Measurements from ENCODE around the gene HIPK2. TPM values are rescaled to one million over a fixed set of nuclear protein-coding genes. Genes with fewer than 3 reads are reported as not detected.

HIPK2 gene
- total and polyA plus RNA-seq, 2 experiments from 2014 or later = 7.3 to 16.9 TPM

DNA sequence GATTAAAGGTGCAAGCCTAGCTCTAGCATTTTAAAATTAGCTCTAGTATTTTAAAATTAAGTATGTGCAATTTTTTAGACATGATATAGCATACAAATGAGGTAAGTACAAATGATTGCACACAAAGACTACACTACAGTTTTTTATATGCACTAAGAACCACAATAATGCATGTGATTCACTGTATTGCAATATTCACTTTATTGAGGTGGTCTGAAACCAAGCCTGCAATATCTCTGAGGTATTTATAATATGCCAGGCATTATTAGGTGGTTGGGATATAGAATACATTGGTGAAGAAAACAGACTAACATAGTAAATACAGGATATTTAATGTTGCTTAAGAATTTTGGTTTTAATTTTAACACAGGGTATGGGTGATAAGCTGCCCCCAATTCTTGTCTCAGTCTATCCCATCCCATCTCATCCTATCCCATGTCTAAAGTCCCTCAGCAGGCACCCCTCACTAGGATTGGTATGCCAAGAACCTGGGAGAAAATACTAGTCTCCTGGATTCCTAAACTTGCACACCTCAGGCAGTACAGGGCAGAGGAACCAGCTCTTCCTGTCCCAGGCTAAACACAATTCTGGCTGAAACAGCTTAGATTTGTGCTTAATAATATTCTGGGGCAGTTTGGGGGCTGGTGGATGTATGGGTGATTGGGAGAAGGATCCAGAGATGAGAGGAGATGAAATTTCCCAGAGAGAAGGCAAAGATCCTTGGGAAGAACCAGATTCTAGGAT lies 90.4 kb downstream of the HIPK2 start (continued):
- TF ChIP-seq, protein P1, sequence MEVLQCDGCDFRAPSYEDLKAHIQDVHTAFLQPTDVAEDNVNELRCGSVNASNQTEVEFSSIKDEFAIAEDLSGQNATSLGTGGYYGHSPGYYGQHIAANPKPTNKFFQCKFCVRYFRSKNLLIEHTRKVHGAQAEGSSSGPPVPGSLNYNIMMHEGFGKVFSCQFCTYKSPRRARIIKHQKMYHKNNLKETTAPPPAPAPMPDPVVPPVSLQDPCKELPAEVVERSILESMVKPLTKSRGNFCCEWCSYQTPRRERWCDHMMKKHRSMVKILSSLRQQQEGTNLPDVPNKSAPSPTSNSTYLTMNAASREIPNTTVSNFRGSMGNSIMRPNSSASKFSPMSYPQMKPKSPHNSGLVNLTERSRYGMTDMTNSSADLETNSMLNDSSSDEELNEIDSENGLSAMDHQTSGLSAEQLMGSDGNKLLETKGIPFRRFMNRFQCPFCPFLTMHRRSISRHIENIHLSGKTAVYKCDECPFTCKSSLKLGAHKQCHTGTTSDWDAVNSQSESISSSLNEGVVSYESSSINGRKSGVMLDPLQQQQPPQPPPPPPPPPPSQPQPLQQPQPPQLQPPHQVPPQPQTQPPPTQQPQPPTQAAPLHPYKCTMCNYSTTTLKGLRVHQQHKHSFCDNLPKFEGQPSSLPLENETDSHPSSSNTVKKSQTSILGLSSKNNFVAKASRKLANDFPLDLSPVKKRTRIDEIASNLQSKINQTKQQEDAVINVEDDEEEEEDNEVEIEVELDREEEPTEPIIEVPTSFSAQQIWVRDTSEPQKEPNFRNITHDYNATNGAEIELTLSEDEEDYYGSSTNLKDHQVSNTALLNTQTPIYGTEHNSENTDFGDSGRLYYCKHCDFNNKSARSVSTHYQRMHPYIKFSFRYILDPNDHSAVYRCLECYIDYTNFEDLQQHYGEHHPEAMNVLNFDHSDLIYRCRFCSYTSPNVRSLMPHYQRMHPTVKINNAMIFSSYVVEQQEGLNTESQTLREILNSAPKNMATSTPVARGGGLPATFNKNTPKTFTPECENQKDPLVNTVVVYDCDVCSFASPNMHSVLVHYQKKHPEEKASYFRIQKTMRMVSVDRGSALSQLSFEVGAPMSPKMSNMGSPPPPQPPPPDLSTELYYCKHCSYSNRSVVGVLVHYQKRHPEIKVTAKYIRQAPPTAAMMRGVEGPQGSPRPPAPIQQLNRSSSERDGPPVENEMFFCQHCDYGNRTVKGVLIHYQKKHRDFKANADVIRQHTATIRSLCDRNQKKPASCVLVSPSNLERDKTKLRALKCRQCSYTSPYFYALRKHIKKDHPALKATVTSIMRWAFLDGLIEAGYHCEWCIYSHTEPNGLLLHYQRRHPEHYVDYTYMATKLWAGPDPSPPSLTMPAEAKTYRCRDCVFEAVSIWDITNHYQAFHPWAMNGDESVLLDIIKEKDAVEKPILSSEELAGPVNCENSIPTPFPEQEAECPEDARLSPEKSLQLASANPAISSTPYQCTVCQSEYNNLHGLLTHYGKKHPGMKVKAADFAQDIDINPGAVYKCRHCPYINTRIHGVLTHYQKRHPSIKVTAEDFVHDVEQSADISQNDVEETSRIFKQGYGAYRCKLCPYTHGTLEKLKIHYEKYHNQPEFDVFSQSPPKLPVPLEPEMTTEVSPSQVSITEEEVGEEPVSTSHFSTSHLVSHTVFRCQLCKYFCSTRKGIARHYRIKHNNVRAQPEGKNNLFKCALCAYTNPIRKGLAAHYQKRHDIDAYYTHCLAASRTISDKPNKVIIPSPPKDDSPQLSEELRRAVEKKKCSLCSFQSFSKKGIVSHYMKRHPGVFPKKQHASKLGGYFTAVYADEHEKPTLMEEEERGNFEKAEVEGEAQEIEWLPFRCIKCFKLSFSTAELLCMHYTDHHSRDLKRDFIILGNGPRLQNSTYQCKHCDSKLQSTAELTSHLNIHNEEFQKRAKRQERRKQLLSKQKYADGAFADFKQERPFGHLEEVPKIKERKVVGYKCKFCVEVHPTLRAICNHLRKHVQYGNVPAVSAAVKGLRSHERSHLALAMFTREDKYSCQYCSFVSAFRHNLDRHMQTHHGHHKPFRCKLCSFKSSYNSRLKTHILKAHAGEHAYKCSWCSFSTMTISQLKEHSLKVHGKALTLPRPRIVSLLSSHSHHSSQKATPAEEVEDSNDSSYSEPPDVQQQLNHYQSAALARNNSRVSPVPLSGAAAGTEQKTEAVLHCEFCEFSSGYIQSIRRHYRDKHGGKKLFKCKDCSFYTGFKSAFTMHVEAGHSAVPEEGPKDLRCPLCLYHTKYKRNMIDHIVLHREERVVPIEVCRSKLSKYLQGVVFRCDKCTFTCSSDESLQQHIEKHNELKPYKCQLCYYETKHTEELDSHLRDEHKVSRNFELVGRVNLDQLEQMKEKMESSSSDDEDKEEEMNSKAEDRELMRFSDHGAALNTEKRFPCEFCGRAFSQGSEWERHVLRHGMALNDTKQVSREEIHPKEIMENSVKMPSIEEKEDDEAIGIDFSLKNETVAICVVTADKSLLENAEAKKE (CRISPR knock-in tag; IDR thresholded peaks at IDR 0.05) = no peak
- no peak for TF ChIP-seq STAT1 (IDR thresholded peaks at IDR 0.05; ENCODE audit: unreplicated experiment)
- TF ChIP-seq, protein P2, sequence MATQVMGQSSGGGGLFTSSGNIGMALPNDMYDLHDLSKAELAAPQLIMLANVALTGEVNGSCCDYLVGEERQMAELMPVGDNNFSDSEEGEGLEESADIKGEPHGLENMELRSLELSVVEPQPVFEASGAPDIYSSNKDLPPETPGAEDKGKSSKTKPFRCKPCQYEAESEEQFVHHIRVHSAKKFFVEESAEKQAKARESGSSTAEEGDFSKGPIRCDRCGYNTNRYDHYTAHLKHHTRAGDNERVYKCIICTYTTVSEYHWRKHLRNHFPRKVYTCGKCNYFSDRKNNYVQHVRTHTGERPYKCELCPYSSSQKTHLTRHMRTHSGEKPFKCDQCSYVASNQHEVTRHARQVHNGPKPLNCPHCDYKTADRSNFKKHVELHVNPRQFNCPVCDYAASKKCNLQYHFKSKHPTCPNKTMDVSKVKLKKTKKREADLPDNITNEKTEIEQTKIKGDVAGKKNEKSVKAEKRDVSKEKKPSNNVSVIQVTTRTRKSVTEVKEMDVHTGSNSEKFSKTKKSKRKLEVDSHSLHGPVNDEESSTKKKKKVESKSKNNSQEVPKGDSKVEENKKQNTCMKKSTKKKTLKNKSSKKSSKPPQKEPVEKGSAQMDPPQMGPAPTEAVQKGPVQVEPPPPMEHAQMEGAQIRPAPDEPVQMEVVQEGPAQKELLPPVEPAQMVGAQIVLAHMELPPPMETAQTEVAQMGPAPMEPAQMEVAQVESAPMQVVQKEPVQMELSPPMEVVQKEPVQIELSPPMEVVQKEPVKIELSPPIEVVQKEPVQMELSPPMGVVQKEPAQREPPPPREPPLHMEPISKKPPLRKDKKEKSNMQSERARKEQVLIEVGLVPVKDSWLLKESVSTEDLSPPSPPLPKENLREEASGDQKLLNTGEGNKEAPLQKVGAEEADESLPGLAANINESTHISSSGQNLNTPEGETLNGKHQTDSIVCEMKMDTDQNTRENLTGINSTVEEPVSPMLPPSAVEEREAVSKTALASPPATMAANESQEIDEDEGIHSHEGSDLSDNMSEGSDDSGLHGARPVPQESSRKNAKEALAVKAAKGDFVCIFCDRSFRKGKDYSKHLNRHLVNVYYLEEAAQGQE (IDR thresholded peaks at IDR 0.05; ENCODE audit: unreplicated experiment) = no peak
- no peak for TF ChIP-seq ZNF114 (CRISPR knock-in tag; IDR thresholded peaks at IDR 0.05)
- TF ChIP-seq NANOG (IDR thresholded peaks at IDR 0.05; ENCODE audit: borderline replicate concordance) = no peak
- TF ChIP-seq POLR2AphosphoS5 (IDR thresholded peaks at IDR 0.05; ENCODE audit: low read depth) = no peak
- no peak for TF ChIP-seq CREB1 (CRISPR knock-in tag; IDR thresholded peaks at IDR 0.05; ENCODE audit: low read depth)
- TF ChIP-seq EZH2phosphoT487 (IDR thresholded peaks at IDR 0.05; ENCODE audit: unreplicated experiment) = no peak

Measured in GM23338 (cell line).